GM21447 (cell line): ENCODE data around the gene PLEKHA1.

Experiments used
- ATAC-seq: cut with Tn5 transposase; IDR thresholded peaks from one replicate; pipeline ENCODE4 v1.9.1; 2021; ENCODE audit not compliant: unreplicated experiment

Gene PLEKHA1

DNA sequence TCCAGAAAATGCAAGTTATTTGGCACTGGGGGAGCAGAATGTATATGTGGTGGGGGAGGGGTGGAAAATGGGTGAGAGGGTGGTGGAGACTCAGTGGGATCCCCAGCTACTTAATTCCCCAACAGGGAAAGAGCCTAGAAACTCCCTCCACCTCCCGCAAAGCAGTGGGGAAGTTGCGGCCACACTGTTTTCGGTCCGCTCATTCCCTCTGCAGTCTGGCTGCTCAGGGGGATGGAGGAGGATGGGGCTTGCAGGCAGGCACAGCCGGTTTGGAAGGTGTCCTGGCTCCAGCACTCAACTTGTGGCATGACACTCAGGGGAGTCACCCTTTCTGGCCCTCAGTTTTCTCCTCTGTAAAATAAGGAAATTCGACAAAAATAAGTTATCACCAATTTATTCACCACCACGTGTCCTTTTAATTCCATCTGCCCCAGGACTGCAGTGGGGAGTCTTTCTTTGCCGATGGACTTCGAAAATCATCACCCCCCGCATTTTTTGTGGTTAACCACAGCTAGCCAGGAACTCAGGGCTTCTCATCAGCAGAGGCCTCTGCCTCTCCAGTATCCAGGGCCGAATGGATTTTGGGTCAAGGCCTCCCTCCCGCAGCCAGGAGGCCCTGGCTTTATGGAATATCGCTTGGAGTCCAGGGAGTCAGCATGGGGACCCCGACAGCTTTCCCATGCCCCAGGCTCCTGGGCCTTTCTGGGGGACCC is 85.2 kb downstream of the PLEKHA1 start:
- ATAC-seq: no peak

- no peak for ATAC-seq
Measured at GRCh38 chr10:122460891-122461293, 86.4 kb downstream of the PLEKHA1 start.

DNA sequence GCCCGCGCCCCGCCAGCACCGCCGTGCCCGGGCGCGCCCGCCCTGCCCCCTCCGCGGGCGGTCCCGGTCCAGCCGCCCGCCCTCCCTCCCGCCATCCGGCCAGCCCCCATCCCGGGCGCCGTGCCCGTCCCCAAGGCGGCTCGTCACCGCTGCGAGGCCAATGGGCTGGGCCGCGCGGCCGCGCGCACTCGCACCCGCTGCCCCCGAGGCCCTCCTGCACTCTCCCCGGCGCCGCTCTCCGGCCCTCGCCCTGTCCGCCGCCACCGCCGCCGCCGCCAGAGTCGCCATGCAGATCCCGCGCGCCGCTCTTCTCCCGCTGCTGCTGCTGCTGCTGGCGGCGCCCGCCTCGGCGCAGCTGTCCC is 86.8 kb downstream of the PLEKHA1 start, which contains the start of gene HTRA1:
Gene HTRA1 (plus strand): TSS at position 187 of the 362 bp plus-strand sequence. CDS start 100 bp downstream, at position 287.
- ATAC-seq: no peak

- ATAC-seq: no peak
Measured at GRCh38 chr10:122461729-122462532, 87.4 kb downstream of the PLEKHA1 start.

DNA sequence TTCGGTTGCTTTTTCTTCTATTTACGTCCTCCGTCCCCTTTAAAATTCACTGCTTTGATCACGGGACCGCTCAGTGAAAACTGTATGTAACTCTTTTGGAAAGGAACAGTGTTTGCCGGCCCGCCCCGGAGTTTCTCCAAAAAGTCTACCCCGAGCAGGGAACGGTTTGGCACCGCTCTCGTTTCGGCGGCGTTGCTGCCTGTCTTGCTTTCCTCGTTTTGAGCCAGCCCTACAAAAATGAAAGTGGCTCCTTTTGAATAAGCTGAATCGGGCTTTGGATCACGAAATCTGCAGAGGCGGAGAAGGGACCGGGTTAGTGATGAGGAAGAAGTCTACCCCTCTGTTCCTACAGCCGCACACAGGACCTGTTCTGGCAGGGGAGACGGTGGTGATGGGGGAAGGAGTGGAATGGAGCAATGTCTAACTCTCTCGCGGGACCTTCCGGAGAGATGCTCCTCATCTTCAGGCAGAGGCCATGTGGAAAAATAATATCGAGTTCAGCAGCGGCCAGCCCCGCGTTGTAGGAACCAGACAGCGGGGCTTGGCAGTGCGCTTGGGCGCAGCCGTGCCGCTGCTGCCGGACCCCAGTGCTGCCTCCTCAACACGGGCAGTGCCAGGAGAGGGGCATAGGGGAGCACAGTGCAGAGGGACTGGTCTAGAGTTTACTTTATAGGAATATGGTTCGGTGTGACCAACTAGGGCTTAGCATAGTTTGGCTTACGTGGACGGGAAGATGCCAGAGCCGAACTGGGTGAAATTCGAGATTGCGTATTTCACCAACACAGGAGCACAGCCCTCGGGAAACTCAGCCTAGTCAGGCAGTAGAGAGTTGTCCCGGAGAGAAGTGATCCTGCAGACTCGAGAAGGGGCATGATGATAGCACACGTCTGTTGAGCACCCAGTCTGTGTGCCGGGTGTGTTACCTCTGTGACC is 88.3 kb downstream of the PLEKHA1 start:
- ATAC-seq: no peak

DNA sequence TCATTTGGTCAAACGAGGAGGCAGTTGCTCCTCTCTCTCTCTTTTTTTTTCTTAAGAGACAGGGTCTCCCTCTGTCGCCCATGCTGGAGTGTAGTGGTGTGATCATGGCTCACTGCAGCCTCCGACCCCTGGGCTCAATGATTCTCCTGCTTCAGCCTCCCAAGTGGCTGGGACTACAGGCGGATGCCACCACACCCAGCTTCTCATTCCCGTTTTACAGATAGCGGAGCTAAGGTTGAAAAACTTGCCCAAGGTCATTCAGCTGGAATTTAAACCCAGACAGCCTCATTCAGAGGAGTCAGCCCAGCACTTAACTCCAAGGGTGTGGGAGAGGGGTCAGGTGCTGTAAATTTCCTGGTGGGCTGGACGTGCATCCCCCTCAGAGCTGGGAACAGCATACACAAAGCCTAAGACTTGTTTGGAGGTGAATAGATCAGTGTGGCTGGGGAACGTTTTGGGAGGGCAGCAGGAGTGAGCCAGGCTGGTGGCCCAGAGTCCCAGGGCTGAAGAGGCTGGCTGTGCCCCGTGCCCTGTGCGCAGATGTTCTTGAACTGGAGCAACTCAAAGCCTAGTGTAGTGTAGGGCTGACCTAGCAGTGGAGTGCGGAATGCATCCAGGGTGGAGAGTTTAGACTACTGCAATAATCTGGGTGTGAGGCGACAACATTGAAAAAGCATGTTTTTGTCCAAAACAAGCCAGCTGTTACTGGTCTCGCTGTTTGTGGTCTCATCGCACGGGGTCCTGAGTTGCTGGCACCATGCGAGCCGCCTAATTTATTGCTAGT is 89.2 kb downstream of the PLEKHA1 start:
- no peak for ATAC-seq

DNA sequence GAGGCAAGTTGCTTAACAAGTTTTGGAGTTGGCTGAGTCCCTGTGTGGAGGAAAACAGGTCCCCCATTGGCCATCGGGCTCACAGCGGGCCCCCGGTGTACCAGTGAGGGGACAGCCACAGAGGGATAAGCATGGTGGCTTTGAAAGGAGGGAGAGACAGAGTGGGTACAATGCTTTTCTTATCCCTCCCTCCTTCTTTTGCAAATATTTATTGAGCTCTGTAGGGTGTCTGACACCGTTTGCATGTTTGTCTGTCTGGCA is 89.7 kb downstream of the PLEKHA1 start:
- no peak for ATAC-seq

DNA sequence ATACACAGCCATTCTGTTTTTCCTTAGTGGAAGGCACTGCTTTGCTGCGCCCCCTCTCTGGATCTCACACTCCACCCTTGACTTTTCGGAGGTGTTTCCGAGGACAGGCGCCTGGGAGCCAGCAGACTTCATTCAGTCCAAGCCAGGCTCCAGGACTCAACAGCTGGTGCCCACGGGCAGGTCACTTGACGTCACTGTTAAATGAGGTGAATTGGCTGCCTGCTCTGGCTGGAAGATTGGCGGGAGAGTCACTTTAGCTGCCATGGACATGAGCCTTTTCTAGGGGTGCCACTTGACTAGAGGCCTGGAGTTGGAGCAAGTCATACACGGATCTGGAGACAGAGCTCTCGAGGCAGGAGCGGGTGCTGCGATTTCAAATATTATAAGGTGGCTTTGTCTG is 90.1 kb downstream of the PLEKHA1 start:
- no peak for ATAC-seq

DNA sequence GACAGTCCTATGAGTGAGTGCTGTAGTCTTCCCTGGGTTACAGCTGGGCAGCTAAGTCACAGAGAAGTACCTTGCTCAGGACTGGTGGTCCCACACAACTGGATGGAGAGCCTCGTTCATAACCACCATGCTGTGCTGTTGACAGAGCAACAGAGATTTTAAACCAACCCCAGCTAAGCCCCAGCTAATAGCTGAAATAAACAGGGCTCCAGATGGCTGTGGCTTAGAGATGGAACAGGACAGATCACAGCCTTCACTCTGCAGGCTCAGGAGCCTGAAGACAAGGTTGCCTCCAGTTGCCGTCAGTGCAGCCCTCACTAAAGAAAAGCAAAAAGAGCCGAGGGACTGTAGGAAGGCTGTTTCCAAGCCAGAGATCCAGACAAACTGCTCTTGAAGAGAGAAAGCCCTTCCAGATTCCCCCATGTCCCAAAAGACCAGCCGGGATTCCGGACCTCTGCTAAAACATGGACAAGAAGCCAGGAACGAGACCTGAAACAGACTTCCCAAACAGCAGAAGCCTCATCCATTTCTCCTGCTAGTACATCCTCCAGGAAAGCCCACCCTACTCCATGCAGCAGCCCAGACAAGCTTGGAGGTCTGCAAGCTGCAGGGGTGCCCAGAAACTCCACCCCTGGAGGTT is 91.0 kb downstream of the PLEKHA1 start:
- ATAC-seq: no peak

DNA sequence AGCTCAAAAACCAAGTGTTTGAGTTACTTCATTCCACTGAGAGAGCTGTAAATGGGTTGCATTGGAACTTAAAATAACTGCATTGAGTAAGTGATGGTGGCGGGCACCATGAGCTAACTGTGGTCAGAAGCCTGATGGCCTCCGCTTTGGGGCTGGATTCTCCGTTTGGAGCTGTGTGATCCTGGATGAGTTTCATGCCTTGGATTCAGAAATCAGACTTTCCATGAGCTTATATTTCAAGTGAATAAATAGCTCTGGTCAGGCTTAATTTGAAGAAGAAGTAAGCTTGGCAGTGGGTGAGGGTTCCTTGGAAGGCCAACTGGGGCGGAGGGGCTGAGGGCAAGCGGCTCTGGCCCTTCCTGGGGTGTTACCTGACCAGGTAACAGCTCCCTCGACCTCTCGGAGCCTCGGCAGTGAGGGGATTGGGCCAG is 92.5 kb downstream of the PLEKHA1 start:
- ATAC-seq: no peak

DNA sequence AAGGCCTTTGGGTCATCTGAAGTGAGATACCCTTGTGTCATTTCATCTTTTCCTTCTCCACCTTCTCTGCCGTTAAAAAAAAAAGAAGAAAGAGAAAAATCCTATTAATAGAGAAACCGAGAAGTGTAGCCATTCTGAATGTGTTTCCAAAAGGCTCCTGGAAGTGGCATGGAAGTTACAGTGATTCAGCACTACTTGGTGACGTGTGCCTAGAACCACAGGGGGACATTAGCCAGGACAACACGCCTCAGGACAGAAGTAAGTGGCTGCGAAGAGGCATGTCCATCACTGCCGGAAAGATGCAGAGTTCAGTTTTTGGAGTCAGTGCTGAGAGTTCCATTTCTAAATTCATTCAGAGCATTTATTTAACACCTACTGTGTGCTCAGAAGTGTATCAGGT is 93.2 kb downstream of the PLEKHA1 start:
- no peak for ATAC-seq

DNA sequence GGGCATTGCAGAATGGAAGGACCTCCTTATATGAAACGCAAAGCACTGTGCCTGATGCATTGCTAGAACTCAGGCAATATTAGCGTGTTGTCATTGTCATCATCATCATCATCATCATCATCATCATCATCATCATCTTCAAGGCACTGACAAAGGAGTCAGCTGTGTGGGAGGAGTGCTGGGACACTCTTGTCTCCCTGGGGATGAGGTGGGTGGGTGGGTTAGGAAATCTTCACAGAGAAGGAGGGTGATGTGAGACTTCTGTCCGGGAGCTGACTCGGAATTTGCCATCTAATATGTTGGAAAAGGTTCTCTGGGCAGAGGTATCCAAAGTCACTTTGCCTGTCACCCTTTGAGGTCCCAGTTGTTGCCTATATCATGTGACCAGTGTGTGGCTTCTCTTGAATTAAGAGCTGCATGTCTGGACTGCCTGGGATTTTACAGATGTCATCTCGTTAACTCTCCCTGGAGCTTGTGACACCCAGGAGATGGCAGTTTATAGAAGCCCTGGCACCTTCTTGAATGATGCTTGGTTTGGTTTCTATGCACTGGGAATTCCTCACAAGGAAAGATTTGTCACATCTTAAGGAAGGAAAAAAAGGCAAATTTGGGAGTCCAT is 93.9 kb downstream of the PLEKHA1 start:
- ATAC-seq: no peak

GRCh38 chr10:122468926-122469781 is 94.6 kb downstream of the PLEKHA1 start:
- ATAC-seq: no peak

DNA sequence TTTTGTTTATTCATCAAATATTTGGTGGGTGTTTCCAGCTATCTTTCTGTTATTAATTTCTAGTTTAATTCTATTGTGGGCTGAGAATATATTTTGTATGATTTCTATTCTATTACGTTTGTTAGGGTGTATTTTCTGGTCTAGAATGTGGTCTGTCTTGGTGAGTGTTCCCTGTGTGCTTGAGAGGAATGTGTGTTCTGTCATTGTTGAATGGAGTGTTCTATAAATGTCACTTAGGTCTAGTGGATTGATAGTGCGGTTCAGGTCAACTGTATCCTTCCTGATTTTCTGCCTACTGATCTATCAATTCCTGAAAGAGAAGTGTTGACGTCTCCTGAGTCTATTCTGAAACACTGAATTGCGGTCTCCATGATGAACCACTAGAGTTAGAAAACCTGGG is 95.3 kb downstream of the PLEKHA1 start:
- no peak for ATAC-seq

DNA sequence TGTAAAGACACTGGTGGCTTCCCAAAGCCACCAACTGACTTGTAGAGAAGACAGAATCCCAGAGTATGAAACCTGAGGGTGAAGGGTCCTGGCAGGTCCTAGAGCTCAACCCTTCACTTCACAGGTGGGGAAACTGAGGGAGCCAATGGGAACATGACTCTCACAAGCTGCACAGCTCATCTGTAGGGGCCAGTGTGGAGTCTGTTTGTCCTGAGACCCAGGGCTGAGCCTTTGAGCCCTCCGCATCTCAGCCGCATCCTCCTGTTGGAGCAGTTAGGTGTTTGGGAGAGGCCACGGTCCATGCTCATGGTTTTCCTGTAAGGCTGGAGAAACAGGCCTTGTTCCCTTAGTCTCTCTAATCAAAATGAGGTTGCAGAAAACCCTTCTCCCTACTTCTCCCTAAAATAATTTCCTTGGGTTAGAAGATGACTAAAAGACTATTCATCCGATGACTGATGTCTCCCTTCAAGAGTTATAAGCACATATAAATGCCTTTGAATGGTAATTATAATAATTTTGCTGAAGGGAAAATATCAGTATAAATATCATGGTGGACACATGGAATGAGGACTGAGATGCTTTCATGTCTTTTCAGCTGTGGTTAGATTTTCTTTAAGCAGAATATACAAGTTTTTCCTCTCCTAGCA is 97.1 kb downstream of the PLEKHA1 start:
- ATAC-seq: no peak

DNA sequence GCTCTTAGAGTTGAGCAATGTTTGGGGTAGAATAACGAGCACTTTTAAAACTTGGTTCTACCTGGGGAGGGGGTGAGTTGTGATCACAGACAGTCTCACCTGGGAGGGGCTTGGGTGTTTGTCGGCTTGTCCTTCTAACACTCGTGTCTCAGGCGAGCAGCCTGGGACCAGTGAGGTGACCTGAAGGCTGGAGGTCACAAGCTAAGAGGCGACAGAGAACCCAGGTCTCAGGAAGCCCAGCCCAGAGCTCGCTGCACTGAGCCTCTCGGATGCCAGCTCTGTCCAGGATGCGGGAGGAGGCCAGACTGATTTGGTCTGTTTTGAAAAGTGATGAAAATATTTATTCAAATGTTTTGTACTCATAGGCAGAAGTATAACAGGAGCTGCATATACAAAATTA is 98.6 kb downstream of the PLEKHA1 start:
- no peak for ATAC-seq

GRCh38 chr10:122474131-122474818 is 99.8 kb downstream of the PLEKHA1 start:
- no peak for ATAC-seq

- no peak for ATAC-seq
Measured at GRCh38 chr10:122475100-122475499, 100.6 kb downstream of the PLEKHA1 start.
